Dedifferentiated amniotic fluid mesenchymal stem cell (primary cell): ENCODE results near the gene TMEM198.
A peak's percentile ranks its signal among the peaks of the same experiment; 100 is the strongest.

Experiments used
- DNase-seq: peaks from one replicate; pipeline ENCODE4 v3.0.0-alpha.2; 2016; ENCODE audit errors: extremely low spot score

The TMEM198 gene

DNA sequence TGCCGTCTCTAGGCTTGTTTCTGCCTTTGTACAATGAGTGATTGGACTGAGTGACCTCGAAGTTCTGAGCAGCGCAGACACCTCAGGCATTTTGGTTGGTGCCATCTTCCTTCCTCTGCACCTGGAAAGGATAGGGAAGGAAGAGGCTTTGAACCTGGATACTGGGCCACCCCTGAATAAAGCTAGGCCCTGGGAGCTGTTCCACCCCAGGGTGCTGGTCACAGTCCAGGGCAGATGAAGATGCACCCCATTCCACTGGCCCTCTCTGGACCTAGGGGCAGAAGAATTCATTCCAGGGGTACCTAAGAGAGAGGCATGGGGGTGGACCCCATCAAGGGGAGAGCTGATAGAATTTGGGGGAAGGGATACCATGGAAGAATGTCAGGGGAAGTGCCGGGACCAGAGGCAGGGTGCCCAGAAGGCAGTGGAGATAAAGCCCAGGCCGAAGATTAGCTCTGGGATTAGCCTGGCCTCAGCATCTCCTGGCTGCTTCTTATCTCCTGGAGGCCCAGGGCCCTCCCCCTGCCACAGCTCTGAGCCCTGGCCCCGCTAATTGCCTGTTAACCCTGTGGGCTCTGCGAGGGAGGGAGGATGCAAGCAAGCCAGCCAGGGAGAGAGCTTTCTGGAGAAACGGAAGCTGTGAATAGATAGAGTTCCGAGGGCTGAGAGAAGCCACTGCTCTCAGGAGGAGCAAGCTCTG is 18.1 kb upstream of the TMEM198 start:
- no peak for DNase-seq

DNA sequence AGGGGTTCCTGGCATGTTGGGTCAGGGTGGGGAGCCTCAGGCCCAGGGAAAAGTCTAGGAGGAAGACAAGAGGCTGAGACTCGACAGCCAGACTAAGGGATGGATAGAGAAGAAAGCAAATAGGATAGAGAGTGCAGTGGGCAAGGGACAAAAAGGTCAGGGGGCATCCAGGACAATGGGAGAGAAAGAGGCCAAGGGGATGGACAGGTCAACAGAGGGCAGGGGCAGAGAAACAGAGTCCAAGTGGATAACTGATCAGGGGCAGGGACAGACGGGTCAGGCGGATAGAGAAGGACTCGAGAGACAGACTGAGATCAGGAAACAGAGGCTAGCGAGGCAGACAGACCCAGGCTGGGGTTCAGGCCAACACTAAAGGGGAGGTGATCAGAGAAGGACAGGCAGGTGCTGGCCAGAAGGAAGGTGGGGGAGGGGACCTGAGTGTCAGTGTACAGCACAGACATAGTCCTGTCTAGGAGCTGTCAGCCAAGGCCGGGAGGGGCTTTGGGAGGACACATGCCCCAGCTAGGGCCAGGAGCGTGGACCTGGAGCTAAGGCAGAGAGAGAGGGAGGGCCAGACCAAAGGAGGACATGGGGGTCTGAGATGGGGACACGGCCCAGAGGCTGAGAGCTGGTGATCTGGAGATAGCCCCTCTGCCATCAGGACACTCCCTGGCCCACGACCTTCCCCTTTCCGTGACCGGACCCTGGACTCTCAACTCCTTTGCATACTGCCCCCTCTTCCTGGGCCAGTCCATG is 17.3 kb upstream of the TMEM198 start:
- DNase-seq, result no peak

DNA sequence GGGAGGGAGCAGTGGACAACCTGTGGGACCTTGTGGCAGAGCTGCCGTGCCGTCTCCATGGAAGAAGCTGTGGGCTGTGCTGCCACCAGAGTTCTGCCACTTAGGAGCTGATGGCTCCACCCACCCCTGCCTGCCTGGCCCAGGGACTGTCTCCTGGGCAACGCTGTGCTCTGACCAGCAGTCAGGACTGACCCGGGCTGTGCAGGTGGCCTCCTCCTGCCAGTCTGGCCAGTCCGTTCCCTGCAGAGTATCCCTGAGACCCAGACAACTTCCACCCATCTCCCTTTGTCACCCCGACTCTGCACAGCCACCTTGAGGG is 16.8 kb upstream of the TMEM198 start:
- no peak for DNase-seq

DNA sequence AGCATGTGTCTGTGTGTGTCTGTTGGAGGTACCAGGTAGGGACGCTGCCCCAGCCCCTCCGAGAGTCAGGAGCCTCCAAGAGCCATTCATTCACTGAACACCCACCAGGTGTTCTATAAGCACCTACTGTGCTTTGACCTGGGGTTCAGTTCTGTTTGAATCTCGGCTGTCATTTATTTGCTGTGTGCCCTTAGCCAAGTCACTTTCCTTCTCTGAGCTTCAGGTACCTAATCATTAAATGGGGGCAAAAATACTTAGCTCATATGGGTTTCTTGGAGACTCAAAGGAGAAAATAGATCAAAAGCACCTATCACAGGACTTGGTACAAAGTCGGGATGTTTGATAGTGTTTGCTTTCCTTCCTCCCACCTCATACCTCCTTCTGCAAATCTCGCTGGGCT is 16.4 kb upstream of the TMEM198 start:
- DNase-seq, result no peak

DNA sequence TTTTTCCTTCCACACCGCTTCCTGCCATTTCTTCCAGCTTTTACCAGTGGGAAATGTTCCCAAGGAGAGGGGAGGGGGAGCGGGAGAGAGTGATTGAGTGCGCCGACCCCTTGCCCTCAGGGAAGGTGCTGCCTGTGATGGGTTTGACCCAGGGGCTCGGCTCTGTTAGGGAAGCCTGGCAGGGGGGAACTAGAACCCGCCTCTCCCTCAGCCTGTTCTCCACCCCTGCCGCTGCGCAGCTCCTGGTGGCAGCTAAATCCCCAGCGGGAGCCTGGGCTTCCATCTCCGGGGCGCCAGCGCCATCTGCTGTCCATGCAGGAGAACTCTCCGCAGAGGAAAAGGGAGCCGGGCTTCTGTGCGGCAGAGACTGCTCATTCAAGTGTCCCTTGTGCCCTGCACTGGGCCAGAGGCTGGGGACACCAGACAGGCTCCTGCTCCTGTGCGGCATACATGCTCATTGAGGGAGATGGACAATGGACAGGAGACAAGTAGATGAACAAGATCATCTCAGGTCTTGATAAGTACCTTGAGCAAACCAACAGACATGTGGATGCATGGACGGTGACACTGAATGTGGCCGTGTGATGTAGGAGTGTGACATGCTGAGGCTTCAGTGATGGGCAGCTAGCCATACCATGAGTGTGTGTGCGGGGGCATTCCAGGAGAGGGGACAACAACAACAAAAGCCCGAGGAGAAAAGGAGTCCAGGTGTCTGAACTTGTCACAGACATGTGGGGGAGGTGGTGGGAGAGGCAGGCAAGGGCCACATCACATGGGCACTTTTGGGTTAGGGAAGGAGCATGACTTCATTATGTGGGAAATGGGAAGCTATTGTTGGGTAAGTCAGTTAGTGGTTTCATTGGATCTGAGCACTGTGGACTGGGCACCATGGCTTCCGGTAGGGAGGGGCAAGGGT is 13.5 kb upstream of the TMEM198 start:
- peak; percentile 83 for DNase-seq

DNA sequence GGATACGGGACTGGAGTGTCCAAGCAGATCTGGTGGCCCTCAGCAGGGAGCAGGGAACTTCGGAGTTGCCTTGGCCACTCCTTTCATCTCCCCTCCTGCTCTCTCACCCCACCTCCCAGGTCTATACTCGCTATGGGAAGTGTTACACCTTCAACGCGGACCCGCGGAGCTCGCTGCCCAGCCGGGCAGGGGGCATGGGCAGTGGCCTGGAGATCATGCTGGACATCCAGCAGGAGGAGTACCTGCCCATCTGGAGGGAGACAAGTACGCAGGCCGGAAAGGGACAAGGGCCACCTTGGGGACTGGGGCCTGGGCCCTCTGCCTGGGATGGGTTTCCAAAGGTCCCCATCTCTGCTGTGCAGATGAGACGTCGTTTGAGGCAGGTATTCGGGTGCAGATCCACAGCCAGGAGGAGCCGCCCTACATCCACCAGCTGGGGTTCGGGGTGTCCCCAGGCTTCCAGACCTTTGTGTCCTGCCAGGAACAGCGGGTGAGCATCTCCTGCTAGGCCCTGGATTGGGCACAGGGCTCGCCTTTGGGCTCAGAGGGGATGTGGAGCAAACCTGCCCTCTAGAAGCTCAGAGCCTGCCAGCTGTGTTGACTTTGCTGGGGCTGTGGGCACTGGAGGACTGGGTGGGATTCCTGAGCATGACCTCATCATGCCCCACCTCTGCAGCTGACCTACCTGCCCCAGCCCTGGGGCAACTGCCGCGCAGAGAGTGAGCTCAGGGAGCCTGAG is 12.0 kb upstream of the TMEM198 start:
- DNase-seq, result no peak

DNA sequence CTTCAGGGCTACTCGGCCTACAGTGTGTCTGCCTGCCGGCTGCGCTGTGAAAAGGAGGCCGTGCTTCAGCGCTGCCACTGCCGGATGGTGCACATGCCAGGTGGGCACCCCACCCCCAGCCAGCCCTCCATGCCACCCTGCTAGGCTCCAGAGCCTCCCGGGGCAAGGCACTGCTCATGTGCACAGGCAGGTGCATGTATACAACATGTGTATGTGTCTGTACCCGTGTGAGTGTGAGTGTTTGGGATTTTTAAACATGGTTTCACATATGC is 11.5 kb upstream of the TMEM198 start:
- no peak for DNase-seq

DNA sequence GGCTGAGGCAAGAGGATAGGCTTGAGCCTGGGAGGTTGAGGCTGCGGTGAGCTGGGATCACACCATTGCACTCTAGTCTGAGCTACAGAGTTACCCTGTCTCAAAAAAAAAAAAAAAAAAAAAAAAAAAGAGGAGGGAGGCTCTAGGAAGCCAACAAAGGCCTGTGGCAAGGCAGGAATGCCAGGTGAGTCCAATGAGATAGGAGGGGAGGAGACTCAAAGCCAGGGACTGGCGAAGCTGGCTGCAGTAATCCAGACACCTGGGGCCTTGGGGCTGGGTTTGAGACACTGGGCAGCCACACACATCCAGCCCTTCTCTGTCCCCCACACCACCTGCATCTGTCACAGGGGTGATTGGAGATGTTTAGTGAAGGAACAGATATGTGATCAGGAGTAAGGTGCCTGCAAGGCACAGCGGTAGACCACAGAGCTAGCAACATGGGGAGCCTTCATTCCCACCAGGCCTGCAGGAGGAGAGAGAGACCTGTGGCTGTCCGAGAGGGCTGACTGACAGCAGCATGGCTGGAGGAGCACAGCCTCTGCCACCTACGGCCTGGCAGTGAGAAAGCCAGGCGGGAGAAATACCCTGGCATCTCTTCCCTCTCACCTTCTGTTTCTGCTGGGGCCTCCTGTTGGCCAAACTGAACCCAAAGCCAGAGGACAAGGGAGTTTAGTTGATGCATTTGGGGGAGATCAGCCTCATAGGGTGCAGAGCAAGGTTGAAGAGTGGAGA is 9.7 kb upstream of the TMEM198 start:
- DNase-seq, result no peak

DNA sequence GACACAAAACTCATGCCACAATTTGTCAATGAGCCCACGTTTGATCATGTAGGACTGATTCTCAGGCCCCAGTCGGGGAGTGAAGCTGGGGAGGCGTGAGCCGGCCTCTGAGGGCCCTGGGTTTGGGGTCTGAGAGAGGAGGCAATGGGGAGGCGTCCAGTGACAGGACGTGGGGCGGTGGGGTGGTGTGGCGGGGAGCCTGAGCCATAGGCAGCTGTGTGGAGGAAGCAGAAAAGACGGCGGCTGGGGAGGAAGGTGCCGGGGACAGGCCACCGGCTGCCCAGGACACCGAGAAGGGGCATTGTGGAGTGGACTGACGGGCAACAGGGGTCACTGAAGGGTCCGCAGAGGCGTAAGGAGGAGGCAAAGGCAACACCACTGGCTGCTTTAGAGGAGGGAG is 7.4 kb upstream of the TMEM198 start:
- no peak for DNase-seq

DNA sequence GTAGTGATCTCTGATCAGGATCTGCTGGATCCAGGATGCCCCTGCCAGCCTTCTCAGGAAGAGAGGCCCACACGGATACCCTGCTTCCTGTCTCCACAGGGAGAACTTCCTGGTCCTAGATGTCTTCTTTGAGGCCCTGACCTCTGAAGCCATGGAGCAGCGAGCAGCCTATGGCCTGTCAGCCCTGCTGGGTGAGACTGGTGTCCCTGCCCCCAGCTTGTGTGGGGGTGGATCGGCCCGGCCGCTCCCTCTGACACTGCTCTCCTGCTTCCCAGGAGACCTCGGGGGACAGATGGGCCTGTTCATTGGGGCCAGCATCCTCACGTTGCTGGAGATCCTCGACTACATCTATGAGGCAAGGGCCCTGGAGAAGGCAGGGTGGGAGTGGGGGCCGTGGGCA is 6.9 kb upstream of the TMEM198 start:
- DNase-seq, result no peak

DNA sequence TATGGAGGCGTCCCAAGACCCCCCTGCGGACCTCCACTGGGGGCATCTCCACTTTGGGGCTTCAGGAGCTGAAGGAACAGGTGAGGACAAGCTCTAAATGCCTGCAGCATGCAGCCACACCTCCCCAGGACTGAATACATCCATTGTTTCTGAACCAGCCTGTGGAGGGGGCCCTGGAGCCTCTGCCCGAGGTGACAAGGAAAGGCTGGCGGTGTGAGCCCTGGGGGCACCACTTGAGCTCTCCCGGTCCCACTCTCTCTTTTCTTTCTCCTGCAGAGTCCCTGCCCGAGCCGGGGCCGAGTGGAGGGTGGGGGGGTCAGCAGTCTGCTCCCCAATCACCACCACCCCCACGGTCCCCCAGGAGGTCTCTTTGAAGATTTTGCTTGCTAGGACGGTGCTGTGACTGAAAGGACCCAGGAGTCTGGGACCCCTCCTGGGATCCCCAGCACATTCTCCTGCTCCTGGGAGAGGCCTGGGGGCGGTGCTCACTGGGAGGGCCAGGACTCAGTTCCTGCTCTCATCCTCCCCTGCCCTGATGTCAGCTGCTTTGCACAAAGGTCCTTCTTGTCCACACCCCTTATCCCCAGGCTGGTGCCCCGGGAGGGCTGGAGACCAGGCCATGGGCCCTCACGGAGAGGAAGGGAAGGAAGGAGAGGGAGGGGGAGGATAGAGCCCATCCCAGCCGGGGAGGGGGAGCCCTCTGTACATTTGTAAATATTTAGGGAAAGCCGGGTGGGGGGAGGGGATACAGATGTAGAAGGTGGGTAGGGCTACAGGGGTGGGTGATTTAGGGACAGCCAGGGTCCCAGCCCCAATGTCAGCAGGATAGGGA is 6.0 kb upstream of the TMEM198 start:
- DNase-seq, result no peak

DNA sequence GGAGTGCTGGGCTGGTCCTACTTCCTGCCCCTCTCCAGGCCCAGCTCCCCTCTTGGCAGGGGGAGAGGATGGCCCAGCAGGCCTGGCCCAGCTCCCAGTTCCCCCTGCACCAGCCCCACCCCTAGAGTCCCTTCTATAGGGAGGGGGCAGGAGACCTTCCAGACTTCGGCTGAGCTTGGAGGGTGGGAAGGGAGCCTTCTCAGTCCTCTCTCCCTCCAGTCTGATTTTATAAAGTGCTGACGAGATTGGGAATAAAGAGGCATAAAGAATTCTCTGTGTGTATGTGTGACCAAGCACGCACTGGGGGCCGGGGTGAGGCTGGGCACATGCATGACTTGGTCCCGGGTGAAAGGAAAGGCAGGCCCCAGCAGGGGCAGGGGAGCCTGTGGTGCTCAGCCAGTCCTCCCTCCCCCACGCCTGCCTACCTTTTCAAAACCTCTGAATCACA is 5.3 kb upstream of the TMEM198 start:
- DNase-seq, result no peak

DNA sequence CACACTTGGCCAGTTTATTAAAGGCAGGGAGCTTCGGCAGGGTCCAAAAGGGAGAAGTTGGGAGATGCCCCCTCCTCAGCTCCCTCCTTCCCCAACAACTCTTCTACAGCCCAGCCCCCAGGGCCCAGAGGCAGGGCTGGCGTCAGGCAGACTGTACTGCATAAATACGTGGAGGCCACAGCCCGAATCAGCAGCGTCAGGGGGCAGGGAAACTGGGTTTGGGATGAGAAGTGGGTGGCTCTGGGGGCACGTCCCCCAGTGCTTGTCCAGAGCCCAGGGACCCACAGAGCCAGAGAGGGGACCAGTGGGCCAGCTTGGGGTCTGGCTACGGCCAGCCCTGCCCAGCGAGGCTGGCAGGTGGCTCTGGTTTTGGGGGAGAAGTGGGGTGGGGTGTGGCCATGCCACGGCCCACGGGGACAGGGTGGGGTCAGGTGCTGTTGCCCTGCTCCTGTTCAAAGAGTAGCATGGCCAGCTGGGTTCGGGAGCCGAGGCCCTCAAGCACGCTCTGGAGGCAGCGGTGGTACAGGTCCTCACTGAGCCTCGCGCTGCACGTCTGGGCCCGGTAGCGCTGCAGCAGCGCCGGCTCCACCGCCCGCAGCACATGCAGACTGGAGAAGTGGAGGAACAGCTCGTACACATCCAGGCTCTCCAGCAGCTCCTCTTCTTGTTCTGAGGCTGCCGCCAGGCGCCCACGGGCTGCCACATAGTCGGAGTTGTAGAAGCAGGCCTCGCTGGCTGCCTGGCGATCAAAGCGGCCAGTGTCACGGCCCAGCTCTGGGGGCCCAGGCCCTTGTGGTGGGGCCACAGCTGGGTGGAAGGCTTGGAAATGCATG is 4.7 kb upstream of the TMEM198 start:
- DNase-seq, result no peak

DNA sequence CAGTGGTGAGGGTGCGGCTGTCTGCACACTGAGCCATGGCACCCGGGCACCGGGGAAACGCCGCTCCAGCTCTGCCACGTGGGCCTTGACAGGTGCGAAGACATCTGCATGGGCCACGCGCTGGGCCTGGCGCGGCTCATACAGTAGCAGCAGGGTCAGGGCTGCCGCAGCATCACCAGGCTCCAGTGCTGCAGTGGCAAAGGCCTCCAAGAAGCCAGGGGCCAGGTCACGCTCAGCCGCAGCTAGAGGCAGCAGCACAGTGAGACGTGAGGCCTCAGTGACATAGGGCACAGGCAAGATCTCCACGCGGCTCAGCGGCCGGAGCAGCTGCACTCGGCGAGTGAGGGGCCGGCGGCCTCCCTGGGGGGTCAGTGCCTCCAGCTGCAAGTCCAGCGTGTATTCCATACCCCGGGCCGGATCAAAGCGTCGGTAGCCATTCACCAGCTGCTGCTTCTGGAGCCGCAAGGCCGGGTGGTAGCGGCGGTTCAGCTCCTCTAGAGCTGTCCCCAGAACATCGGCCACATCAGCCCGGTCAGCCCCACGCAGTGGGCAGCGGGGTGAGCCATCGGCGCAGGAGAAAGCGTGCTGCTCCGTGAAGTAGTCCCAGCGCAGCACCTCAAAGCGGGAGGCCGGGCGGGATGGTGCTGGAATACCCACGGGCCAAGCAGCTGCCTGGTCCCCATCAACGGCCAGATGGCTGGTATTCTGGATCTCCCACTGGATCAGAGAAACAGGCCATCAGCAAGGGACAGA is 3.7 kb upstream of the TMEM198 start:
- DNase-seq, result no peak

DNA sequence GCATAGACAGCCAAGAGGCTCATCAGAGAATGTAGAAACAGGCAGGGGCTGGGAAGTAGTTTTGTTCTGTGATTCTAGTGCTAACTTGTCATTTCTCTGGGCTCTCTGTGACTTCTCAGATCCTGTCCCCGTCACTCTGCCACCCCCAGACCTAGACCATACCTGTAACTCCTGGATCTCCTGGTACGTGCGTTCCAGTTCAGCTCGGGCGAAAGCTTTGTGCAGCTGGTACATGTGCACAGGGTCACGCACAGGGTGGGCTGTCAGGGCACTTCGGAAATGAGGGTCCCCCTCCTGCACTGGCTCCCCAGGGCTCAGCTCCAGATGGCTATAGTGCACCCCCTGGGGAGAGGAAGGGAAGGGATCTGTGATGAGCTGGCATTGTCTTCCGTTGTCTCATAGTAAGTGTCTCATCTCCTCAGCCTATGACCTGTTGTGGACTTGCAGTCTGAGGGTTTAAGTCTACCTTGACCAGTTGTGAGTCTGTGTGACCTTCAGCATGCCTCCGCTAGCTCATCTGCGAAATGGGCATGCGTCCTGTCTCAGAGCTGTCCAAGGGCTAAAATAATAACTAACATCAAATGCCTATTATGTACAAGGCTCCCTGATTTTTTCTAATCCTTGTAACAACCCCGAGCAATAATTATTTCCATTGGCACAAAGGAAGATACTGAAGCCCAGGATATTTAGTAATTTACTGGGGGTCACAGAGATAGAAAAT is 2.9 kb upstream of the TMEM198 start:
- no peak for DNase-seq

DNA sequence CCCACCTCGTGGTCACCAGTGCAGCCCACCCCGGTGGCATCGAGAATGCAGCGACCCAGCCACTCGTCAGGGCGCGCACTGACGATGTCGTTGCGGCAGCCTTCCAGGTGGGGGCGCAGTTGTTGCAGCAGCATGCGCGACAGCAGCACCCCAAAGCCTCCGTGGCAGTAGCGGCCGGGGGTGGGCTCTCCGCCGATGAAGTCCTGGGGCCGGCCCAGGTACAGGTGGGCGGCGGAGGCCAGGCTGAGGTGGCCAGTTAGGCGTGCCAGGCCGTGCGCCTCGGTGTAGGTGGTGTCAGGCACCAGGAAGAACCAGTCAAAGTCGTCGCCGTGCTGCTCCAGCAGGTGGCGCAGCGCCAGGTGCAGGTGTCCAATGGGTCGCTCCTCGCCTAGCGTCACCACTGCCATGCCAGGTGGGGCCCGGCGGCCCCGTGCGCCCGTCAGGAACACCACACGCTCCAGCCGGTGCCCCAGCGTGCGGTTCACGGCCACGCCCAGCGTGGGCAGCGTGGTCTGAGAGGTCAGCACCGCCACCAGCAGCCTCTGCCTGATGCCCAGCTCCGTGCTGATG is 2.1 kb upstream of the TMEM198 start:
- no peak for DNase-seq

DNA sequence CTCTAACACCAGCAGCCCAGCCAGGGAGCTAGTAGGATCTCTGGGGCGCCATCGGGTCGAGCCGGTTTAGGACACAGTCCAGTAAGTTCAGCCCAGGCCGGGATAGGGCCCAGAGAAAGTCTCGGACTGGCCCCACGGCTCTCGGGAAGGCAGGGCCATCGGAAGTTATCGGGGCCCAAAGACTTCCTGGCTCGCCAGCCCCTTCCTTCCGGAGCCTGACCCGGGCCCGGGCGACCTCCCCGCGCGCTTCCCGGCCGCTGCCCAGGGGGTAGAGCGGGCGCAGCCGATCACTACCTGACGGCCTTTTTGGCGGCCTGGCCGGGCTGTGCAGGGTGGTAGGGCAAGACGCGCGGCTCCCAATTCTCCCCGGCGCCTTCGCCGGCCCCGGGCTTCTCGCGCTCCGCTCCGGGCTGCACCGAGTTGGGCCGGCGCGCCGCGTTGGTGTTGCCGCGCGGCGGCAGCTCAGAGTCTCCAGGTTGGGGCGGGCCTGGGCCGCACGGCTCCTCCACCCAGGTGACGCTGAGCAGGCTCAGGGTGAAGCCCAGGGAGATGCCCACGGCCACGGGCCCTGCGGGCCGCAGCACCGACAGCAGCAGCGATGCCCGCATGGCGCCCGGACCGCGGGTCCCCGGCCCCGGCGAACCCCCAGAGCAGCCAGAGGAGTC is 765 bp upstream of the TMEM198 start:
- DNase-seq, result peak; percentile 18
